ENCODE results near the gene KCNG2. TPM values are rescaled to one million over a fixed set of nuclear protein-coding genes. Genes with fewer than 3 reads are reported as not detected.

Gene KCNG2
- total and polyA plus RNA-seq, 4 donors = 0.03 to 0.23 (median 0.08) TPM; not detected in 1

GRCh38 chr18:79769698-79770500 lies 27.8 kb upstream of the KCNG2 start:
- peaks cover 0 to 2% (median 0%) of the 10 kb centered on the region in 4 donors for H3K36me3 ChIP-seq (ENCODE audit: control insufficient read depth in 4 of 4, insufficient read depth in 3 of 4, low read depth in 1 of 4, low read length in 3 of 4)
- no peak overlapping the region for H3K4me3 ChIP-seq (ENCODE audit: low read depth in 1 of 3, low read length in 3 of 3)
- H3K9me3 ChIP-seq (ENCODE audit: control insufficient read depth in 4 of 4, low read length in 3 of 4) = peaks cover 0 to 6% (median 3%) of the 10 kb centered on the region in 4 donors
- no peaks in the 10 kb centered on the region for H3K27me3 ChIP-seq (ENCODE audit: control insufficient read depth in 4 of 4, insufficient read depth in 4 of 4, low read length in 3 of 4)
- no peaks in the 10 kb centered on the region for H3K4me1 ChIP-seq (ENCODE audit: control insufficient read depth in 4 of 4, insufficient read depth in 4 of 4, low read length in 3 of 4)
- TF ChIP-seq JUND (IDR thresholded peaks at IDR 0.05) (no peak), FOXA2 (IDR thresholded peaks at IDR 0.05) (no peak), SP1 (IDR thresholded peaks at IDR 0.05) (no peak), TAF1 (conservative IDR thresholded peaks at IDR 0.05) (no peak), FOXA1 (IDR thresholded peaks at IDR 0.05) (no peak), ZBTB33 (IDR thresholded peaks at IDR 0.05) (no peak), RAD21 (IDR thresholded peaks at IDR 0.05) (no peak)
- TF ChIP-seq, protein P1, sequence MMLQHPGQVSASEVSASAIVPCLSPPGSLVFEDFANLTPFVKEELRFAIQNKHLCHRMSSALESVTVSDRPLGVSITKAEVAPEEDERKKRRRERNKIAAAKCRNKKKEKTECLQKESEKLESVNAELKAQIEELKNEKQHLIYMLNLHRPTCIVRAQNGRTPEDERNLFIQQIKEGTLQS (IDR thresholded peaks at IDR 0.05) = no peak
- no peak overlapping the region for H3K9ac ChIP-seq (ENCODE audit: low read depth in 1 of 2, low read length in 2 of 2)
- 86% methylated on average over 31 of the region's 31 CpGs for WGBS
- H3K27ac ChIP-seq (ENCODE audit: low read depth in 1 of 2, low read length in 2 of 2) = no peak overlapping the region
- DNase-seq (ENCODE audit: low spot score) = no peak

GRCh38 chr18:79770501-79770815 lies 27.3 kb upstream of the KCNG2 start:
- Histone ChIP-seq H3K4me3 (ENCODE audit: low read depth in 1 of 3, low read length in 3 of 3) (no peak overlapping the region), H3K9me3 (ENCODE audit: control insufficient read depth in 4 of 4, low read length in 3 of 4) (peaks cover 0 to 6% (median 3%) of the 10 kb centered on the region in 4 donors), H3K27me3 (ENCODE audit: control insufficient read depth in 4 of 4, insufficient read depth in 4 of 4, low read length in 3 of 4) (no peaks in the 10 kb centered on the region), H3K9ac (ENCODE audit: low read depth in 1 of 2, low read length in 2 of 2) (no peak overlapping the region), H3K27ac (ENCODE audit: low read depth in 1 of 2, low read length in 2 of 2) (no peak overlapping the region), H3K36me3 (ENCODE audit: control insufficient read depth in 4 of 4, insufficient read depth in 3 of 4, low read depth in 1 of 4, low read length in 3 of 4) (peaks cover 0 to 2% (median 0%) of the 10 kb centered on the region in 4 donors), H3K4me1 (ENCODE audit: control insufficient read depth in 4 of 4, insufficient read depth in 4 of 4, low read length in 3 of 4) (no peaks in the 10 kb centered on the region)
- TF ChIP-seq SP1 (IDR thresholded peaks at IDR 0.05) (no peak), MAX (IDR thresholded peaks at IDR 0.05) (no peak), FOXA1 (IDR thresholded peaks at IDR 0.05) (no peak), EGR1 (IDR thresholded peaks at IDR 0.05; ENCODE audit: low read depth in 2 of 2) (no peak), ZBTB33 (IDR thresholded peaks at IDR 0.05) (no peak)
- TF ChIP-seq, protein P2, sequence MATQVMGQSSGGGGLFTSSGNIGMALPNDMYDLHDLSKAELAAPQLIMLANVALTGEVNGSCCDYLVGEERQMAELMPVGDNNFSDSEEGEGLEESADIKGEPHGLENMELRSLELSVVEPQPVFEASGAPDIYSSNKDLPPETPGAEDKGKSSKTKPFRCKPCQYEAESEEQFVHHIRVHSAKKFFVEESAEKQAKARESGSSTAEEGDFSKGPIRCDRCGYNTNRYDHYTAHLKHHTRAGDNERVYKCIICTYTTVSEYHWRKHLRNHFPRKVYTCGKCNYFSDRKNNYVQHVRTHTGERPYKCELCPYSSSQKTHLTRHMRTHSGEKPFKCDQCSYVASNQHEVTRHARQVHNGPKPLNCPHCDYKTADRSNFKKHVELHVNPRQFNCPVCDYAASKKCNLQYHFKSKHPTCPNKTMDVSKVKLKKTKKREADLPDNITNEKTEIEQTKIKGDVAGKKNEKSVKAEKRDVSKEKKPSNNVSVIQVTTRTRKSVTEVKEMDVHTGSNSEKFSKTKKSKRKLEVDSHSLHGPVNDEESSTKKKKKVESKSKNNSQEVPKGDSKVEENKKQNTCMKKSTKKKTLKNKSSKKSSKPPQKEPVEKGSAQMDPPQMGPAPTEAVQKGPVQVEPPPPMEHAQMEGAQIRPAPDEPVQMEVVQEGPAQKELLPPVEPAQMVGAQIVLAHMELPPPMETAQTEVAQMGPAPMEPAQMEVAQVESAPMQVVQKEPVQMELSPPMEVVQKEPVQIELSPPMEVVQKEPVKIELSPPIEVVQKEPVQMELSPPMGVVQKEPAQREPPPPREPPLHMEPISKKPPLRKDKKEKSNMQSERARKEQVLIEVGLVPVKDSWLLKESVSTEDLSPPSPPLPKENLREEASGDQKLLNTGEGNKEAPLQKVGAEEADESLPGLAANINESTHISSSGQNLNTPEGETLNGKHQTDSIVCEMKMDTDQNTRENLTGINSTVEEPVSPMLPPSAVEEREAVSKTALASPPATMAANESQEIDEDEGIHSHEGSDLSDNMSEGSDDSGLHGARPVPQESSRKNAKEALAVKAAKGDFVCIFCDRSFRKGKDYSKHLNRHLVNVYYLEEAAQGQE (IDR thresholded peaks at IDR 0.05) = no peak
- DNase-seq (ENCODE audit: low spot score) = no peak
- 74% methylated on average over 11 of the region's 11 CpGs for WGBS

Measured in liver (tissue), 9 donors.